Right lobe of liver (tissue), 4 donors: ENCODE data around the gene EXOSC3.

Source experiments
- POLR2A ChIP-seq: fragments of 450-650 bp; IDR thresholded peaks from one replicate; pipeline ENCODE4 v1.6.1; 2017; ENCODE audit warnings: antibody characterized with exemption, mild to moderate bottlenecking
- TF ChIP-seq, protein P1 (sequence below), 4 donors: fragments of 200-600 bp in 3 of 4; fragments of 450-650 bp in 1 of 4; IDR thresholded peaks; one replicate each; pipeline versions ENCODE4 v1.5.1 to v1.8.0; 2016 to 2022; ENCODE audit warnings: antibody characterized with exemption in 4 of 4, mild to moderate bottlenecking in 2 of 4
- donor health status: DM: no; HTN: no; CAD: no.
- donor health status: DM: no; HTN: no; CAD: no.
- donor health status: DM: no; HTN: yes; CAD: no.

DNA sequence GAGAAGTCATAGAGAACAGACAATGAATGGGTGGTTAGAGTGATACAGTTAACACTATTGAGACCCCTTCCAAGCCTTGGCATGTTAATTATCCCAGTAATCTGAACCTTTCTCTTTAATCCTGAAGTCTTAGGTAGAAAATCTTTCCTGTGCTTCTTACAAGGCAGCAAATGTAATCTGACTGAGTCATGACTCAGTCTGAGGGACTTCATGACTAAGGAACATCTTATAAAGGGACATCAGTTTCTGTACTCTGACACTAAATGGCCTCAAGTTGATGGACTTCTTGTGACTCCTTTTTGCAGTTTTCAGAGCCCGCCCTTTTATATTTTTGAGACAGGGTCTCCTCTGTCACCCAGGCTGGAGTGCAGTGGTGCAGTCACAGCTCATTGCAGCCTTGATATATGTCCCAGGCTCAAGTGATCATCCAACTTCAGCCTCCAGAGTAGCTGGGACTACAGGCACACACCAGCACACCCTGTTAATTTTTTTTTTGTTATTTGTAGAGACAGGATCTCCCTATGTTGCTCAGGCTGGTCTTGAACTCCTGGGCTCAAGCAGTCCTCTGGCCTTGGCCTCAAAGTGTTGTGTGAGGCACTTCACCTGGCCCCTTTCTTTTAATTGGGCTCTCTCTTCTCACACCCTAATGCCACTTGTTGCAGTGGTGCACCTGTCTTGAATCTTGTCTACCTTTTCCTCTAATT lies 9.5 kb downstream of the EXOSC3 start:
- TF ChIP-seq, protein P1, sequence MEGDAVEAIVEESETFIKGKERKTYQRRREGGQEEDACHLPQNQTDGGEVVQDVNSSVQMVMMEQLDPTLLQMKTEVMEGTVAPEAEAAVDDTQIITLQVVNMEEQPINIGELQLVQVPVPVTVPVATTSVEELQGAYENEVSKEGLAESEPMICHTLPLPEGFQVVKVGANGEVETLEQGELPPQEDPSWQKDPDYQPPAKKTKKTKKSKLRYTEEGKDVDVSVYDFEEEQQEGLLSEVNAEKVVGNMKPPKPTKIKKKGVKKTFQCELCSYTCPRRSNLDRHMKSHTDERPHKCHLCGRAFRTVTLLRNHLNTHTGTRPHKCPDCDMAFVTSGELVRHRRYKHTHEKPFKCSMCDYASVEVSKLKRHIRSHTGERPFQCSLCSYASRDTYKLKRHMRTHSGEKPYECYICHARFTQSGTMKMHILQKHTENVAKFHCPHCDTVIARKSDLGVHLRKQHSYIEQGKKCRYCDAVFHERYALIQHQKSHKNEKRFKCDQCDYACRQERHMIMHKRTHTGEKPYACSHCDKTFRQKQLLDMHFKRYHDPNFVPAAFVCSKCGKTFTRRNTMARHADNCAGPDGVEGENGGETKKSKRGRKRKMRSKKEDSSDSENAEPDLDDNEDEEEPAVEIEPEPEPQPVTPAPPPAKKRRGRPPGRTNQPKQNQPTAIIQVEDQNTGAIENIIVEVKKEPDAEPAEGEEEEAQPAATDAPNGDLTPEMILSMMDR (IDR thresholded peaks at IDR 0.05) = no peak
- TF ChIP-seq POLR2A = no peak
